Measurements from ENCODE around the gene GBE1.

GBE1 gene

DNA sequence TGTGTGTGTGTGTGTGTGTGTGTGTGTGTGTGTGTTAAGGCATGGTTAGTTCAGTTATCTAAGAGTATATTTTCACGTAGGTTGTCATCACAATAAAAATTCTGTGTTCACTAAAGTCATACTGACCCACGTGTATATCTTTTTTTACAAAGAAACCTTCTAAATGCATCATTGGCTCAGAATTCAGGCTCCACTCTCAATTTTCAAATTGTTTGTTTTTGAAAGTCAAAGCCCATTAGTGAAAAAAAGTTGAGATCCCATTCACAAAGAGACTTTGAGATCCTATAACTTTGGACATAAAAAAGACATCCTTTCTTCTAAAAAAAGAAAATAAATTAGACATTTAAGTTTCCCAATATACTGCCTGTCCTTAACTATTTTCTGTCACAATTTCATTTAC lies 59.3 kb downstream of the GBE1 start:
- no peak for DNase-seq (ENCODE audit: low read depth in 1 of 2, low spot score in 1 of 2)

DNA sequence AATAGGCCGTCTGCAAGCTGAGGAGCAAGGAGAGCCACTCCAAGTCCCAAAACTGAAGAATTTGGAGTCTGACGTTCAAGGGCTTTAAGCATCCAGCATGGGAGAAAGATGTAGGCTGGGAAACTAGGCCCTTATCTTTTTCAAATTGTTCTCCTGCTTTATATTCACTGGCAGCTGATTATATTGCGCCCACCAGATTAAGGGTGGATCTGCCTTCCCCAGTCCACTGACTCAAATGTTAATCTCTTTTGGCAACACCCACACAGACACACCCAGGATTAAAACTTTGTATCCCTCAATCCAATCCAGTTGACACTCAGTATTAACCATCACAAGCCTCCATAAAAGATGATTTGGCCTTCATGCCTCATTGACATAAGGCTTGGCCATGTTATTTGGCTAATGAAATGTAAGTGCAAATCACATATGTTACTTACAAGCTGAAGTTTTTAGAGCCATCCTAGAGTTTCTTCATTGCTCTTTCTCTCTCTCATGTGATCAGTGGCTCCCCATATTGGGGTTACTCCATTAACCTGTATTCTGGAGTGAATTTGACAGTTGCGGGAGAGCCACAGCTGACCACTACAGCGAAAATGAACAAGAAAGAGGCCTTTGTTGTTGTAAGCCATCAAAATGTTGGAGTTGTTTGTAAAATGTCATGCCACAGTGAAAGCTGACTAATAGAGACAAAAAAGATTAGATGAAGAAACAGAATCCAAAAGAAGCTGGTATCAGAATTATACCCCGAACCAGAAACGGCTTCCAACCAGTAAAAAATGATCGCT lies 61.7 kb downstream of the GBE1 start:
- DNase-seq (ENCODE audit: low read depth in 1 of 2, low spot score in 1 of 2), result no peak

GRCh38 chr3:81696090-81696489 lies 65.4 kb downstream of the GBE1 start:
- no peak for DNase-seq (ENCODE audit: low read depth in 1 of 2, low spot score in 1 of 2)

- no peak for DNase-seq (ENCODE audit: low read depth in 1 of 2, low spot score in 1 of 2)
These were observed 66.1 kb downstream of the GBE1 start for GRCh38 chr3:81695302-81695701.

- DNase-seq (ENCODE audit: low read depth in 1 of 2, low spot score in 1 of 2), result no peak
These were observed 66.8 kb downstream of the GBE1 start for GRCh38 chr3:81694662-81695061.

DNA sequence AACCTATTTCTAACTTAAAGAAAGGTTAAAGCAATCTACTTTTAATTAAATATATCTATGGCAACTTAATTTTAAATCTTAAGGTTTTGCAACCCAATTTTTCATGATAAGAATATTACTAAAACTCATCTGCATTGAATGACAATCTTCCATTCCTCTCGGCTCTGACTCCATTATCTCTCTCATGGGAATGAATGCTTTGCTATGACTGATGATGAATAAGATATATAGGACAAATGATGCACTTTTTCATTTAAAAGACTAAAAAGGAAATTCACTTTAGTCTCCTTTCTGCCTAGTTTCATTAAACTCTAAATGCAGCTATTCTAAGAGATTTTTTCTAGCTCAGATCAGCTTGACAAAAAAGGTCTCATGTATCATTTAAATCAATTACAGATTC lies 68.7 kb downstream of the GBE1 start:
- no peak for DNase-seq (ENCODE audit: low read depth in 1 of 2, low spot score in 1 of 2)

- no peak for DNase-seq (ENCODE audit: low read depth in 1 of 2, low spot score in 1 of 2)
These were observed 71.8 kb downstream of the GBE1 start for GRCh38 chr3:81689617-81690016.

DNA sequence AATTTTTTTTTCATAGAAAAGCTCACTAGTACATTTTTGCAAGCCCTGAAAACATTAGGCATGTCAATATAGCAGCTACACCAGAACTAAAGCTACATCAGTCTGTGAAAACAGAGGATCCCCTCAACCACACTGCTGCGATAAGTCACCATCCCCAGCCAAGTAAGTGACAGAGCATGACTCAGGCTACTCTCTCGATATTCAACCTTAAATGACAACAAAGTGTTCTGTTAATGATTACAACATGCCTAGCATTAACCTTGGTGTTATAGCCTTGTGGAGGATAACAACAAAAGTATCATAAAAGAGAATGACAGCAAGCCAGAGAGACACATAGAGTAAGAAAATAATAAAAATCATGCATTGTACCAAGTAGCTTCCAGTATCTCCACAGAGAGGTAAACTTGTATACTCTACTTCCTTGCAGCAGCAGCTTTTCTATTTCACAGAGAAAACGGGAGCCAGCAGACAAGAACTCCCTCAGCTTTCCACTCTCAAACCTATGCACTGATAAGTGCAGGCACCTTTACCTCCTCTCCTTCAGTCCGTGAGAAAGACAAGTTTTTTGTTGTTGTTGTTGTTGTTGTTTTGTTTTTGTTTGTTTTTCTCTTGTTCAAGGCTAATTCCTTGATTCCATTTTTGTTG lies 76.6 kb downstream of the GBE1 start:
- no peak for DNase-seq (ENCODE audit: low read depth in 1 of 2, low spot score in 1 of 2)

DNA sequence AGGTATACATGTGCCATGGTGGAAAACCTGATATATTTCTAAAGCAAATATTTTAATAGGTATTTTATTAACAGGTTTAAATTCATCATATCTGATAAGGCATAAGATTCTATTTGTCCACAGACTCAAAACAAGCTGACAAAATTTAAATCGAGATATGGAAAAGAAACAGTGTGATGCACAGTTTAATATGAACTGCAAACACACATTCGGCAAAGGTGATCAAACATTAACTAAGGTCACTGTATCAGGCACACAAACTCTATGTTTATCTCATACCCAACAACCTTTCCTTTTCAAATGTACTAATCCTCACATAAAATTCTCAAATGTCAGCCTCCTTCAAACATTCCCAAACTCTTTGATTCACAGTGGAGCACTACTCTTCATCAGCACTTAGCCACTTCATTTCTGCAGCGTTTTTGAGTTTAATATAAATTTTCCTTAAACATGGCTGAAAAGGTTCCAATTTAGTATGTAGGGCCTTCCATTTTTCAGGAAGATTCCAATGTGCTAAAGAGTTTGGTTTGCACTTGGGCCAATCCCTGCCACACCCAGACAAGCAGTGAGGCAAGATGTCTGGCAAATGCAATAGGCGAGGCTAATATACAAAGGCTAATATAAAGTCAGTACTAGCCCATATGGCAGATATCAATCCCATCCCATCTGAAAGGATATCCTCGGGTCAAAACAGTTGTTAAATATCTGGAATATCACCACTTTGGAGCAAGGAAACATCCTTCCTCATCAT lies 84.6 kb downstream of the GBE1 start:
- DNase-seq (ENCODE audit: low read depth in 1 of 2, low spot score in 1 of 2), result no peak

DNA sequence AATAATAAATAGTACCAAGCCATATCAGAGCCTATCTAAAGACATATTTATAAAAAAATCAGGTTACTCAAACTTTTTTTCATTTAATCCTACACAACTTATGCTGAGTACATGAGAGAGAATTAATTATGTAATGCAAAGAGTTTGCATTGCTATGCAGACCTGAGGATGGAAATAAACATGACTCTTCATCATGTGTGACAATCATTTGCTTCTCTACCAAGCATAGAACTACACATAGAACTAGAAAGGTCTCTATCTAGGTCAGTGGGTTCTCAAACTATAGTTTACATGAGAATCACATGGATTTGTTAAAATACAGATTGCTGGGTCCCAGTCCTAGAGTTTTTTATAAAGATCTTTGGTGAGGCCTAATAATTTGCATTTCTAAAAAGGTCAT lies 86.8 kb downstream of the GBE1 start:
- no peak for DNase-seq (ENCODE audit: low read depth in 1 of 2, low spot score in 1 of 2)

DNA sequence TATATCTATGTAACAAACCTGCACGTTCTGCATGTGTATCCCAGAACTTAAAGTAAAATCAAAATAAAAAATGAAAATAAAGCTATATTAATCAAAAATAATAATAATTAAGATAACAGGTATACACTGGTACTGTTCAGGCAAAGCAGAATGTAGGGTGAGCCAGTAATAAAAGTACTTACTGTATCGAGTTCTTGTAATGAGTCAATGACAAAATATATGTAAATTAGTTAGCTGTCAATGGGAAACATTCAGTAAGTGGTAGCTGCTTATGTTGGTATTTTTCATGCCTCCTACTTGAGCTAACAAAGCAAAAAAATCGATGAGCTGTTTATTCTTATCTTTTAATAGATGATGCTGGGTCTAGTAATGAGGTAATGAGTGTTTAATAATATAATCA lies 93.2 kb downstream of the GBE1 start:
- no peak for DNase-seq (ENCODE audit: low read depth in 1 of 2, low spot score in 1 of 2)

- no peak for DNase-seq (ENCODE audit: low read depth in 1 of 2, low spot score in 1 of 2)
These were observed 94.8 kb downstream of the GBE1 start for GRCh38 chr3:81666502-81667121.

GRCh38 chr3:81663114-81663513 lies 98.3 kb downstream of the GBE1 start:
- no peak for DNase-seq (ENCODE audit: low read depth in 1 of 2, low spot score in 1 of 2)

DNA sequence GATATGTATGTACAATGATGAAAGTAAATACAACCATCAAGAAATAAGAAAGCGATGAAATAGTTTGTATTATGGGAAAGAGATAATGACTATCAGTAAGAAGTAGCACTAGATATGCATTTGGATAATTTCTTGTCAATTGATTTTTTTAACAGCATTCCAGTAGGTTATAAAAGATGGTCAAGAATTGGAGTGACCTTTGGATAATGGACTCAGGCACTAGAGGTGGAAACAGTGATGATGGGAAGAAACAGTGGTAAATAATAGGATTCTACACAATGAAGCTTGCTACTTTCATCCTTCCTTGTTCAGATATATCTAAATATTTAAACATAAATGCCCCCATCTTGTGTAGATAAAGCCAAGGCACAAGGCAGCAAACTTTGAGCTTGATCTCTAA lies 101.4 kb downstream of the GBE1 start:
- DNase-seq (ENCODE audit: low read depth in 1 of 2, low spot score in 1 of 2), result no peak

DNA sequence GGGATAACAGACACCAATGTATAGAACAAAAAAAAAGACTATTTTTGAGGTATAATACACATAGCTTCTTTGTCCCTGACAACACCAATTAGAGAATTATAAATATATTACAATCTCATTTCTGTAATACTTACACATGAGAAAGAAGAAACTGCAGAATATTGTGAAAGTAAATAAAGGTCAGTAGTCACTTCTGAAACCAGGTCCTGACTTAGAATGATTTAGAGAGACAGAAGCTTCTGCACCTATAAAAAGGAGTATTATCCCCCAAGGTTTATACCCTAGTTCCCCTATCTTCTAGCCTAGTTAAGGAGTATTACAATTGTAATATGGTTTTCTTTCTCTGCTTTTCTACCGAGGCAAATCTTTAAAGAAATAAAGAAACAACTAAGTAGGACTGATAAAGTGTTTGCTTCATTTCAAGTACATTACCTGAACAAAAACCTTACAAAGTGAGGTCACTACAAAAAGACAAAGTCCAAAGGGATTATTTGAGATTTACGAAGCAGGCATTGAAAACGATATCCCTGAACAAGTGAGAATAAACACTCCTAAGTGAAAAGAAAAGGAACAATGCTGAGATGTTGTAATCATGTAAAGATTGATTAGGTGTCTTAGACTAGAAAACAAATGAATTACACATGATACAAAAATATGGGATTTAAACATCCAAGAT lies 103.0 kb downstream of the GBE1 start:
- no peak for DNase-seq (ENCODE audit: low read depth in 1 of 2, low spot score in 1 of 2)

DNA sequence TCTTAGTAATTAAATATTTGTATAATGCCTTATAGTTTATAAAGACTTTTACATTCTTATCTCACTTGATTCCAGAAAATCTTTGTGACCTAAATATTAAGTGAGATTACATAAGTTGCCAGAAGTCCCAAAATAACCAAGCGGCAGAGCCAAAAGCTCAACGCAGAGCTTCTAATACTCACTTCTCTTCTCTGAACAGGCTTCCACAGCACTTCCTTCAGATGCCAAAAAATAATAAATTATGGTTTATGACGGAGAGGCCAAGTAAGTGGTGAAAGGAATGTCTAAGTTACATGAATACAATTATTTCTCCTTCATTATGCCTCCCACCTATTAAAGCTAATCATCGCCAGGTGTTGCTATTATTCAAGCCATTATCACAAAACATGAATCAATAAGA lies 110.3 kb downstream of the GBE1 start:
- DNase-seq (ENCODE audit: low read depth in 1 of 2, low spot score in 1 of 2), result no peak

DNA sequence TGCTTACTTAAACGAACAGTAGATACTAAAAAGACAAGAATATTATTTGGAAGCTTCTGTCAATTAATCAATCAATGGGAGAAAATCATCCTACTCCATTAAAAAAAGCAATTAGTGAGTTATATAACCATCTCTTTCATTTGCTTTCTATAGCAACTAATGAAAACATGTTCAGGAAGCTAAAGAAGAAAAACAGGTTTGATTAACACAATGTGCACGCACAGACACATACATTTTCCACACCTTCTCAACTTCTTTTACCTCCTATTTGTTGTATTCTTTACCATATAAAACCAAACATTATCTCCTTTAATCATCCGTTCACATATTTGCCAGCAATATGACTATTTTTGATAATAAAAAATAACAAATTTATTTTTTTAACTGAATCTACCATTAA lies 111.3 kb downstream of the GBE1 start:
- DNase-seq (ENCODE audit: low read depth in 1 of 2, low spot score in 1 of 2), result no peak

- DNase-seq (ENCODE audit: low read depth in 1 of 2, low spot score in 1 of 2), result no peak
These were observed 116.2 kb downstream of the GBE1 start for GRCh38 chr3:81645248-81645647.

DNA sequence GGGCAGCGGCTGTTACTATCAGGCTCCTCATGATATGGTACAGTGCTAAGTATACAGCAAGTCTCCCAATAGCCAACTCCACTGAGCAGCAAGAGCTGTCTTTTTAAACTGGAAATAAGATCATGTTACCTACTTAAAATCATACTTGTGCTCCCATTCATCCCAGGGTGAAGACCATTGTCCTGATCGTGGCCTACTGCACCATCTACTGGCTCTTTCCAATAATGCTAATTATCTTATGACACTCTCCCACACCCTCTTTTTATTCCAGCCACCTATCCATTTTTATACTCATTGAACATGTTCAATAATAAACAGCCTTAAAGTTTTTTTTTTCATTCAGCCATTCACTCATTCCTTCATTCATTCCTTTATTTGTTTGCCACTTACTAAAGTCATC lies 117.7 kb downstream of the GBE1 start:
- DNase-seq (ENCODE audit: low read depth in 1 of 2, low spot score in 1 of 2), result no peak

- no peak for DNase-seq (ENCODE audit: low read depth in 1 of 2, low spot score in 1 of 2)
These were observed 123.0 kb downstream of the GBE1 start for GRCh38 chr3:81638480-81638879.

- DNase-seq (ENCODE audit: low read depth in 1 of 2, low spot score in 1 of 2), result no peak
These were observed 128.8 kb downstream of the GBE1 start for GRCh38 chr3:81632659-81633058.
